WTC11 (cell line): ENCODE data around the gene GRIN2C. TPM values are rescaled to one million over a fixed set of nuclear protein-coding genes. Genes with fewer than 3 reads are reported as not detected.

ENCODE experiments used
- ATAC-seq: fragments of 200-7000 bp; cut with Tn5 transposase; 2 replicates; pipeline ENCODE4 v1.10.0; 2021; ENCODE audit warnings: mild to moderate bottlenecking, moderate library complexity
- CTCF ChIA-PET: fragments of 300-600 bp; sonication (Branson Sonifier 250); formaldehyde crosslinking; loops from one replicate; lab custom pipeline; 2021; ENCODE audit warnings: antibody characterized with exemption; lab: Charles Lee
- POLR2A ChIA-PET: fragments of 350-600 bp; sonication (Branson Sonifier 250); formaldehyde crosslinking; loops from one replicate; lab custom pipeline; 2021; ENCODE audit warnings: antibody characterized with exemption; lab: Charles Lee
- DNase-seq: peaks from one replicate; pipeline ENCODE4 v3.0.0; 2021; ENCODE audit warnings: low spot score
- H3K27ac Mint-ChIP-seq: 2 replicates; pipeline ENCODE4 v1.8.0; 2021; ENCODE audit warnings: mixed read lengths
- H3K27me3 Mint-ChIP-seq: 2 replicates; pipeline ENCODE4 v1.8.0; 2021; ENCODE audit warnings: low read depth, mild to moderate bottlenecking, moderate library complexity, mixed read lengths
- H3K36me3 Mint-ChIP-seq: 2 replicates; pipeline ENCODE4 v1.8.0; 2021; ENCODE audit warnings: mixed read lengths
- H3K4me1 Mint-ChIP-seq: 2 replicates; pipeline ENCODE4 v1.8.0; 2022; ENCODE audit warnings: mixed read lengths
- H3K4me3 Mint-ChIP-seq: 2 replicates; pipeline ENCODE4 v1.8.0; 2021; ENCODE audit warnings: mild to moderate bottlenecking, moderate library complexity, mixed read lengths
- H3K9me3 Mint-ChIP-seq: 2 replicates; pipeline ENCODE4 v1.8.0; 2021; ENCODE audit warnings: mixed read lengths
- ATF1 ChIP-seq: sonication (generic); formaldehyde crosslinking; IDR thresholded peaks from 2 replicates; pipeline ENCODE4 v1.8.1; 2023; ENCODE audit warnings: mild to moderate bottlenecking, moderate library complexity, missing genetic modification reagents
- CBFB ChIP-seq: sonication (generic); formaldehyde crosslinking; IDR thresholded peaks from 2 replicates; pipeline ENCODE4 v1.8.1; 2022; ENCODE audit warnings: mild to moderate bottlenecking, low read depth, missing genetic modification reagents
- CREM ChIP-seq: sonication (generic); formaldehyde crosslinking; IDR thresholded peaks from 2 replicates; pipeline ENCODE4 v1.8.1; 2022; ENCODE audit warnings: mild to moderate bottlenecking, missing genetic modification reagents, moderate library complexity
- GABPB1 ChIP-seq: sonication (generic); formaldehyde crosslinking; IDR thresholded peaks from 2 replicates; pipeline ENCODE4 v1.8.1; 2023; ENCODE audit warnings: mild to moderate bottlenecking, missing genetic modification reagents
- GTF2I ChIP-seq: fragments of 250-450 bp; sonication (Bioruptor Pico); conservative IDR thresholded peaks from 2 replicates; pipeline ENCODE4 v1.4.0; 2021; ENCODE audit warnings: mild to moderate bottlenecking
- IRF2 ChIP-seq: sonication (generic); formaldehyde crosslinking; IDR thresholded peaks from 2 replicates; pipeline ENCODE4 v1.8.0; 2022; ENCODE audit warnings: low read depth, missing genetic modification reagents, borderline replicate concordance
- JAZF1 ChIP-seq: fragments of 250-450 bp; sonication (Bioruptor Pico); IDR thresholded peaks from 2 replicates; pipeline ENCODE4 v1.9.0; 2021; ENCODE audit warnings: moderate library complexity, mild to moderate bottlenecking, inconsistent platforms
- MYBL2 ChIP-seq: sonication (generic); formaldehyde crosslinking; IDR thresholded peaks from 2 replicates; pipeline ENCODE4 v1.8.1; 2023; ENCODE audit warnings: mild to moderate bottlenecking, moderate library complexity, missing genetic modification reagents
- NFATC4 ChIP-seq: fragments of 250-450 bp; sonication (Bioruptor Pico); IDR thresholded peaks from 2 replicates; pipeline ENCODE4 v1.9.0; 2021; ENCODE audit warnings: mild to moderate bottlenecking
- NFE2L1 ChIP-seq: sonication (generic); formaldehyde crosslinking; IDR thresholded peaks from 2 replicates; pipeline ENCODE4 v1.8.1; 2023; ENCODE audit warnings: missing genetic modification reagents
- NFYB ChIP-seq: sonication (generic); formaldehyde crosslinking; conservative IDR thresholded peaks from 2 replicates; pipeline ENCODE4 v1.8.0; 2022; ENCODE audit warnings: low read depth, missing genetic modification reagents
- PRRX2 ChIP-seq: fragments of 250-450 bp; sonication (Bioruptor Pico); IDR thresholded peaks from 2 replicates; pipeline ENCODE4 v1.8.0; 2021; ENCODE audit warnings: mild to moderate bottlenecking
- SMAD4 ChIP-seq: sonication (generic); formaldehyde crosslinking; IDR thresholded peaks from 2 replicates; pipeline ENCODE4 v1.8.0; 2022; ENCODE audit warnings: mild to moderate bottlenecking, missing genetic modification reagents
- SP1 ChIP-seq: sonication (generic); formaldehyde crosslinking; conservative IDR thresholded peaks from 2 replicates; pipeline ENCODE4 v1.8.1; 2022; ENCODE audit warnings: missing genetic modification reagents
- ZNF138 ChIP-seq: sonication (generic); formaldehyde crosslinking; conservative IDR thresholded peaks from 2 replicates; pipeline ENCODE4 v1.8.1; 2022; ENCODE audit warnings: mild to moderate bottlenecking, moderate library complexity, missing genetic modification reagents
- ZNF232 ChIP-seq: sonication (generic); formaldehyde crosslinking; IDR thresholded peaks from 2 replicates; pipeline ENCODE4 v1.8.0; 2022; ENCODE audit warnings: mild to moderate bottlenecking, missing genetic modification reagents
- ZNF263 ChIP-seq: sonication (generic); formaldehyde crosslinking; IDR thresholded peaks from 2 replicates; pipeline ENCODE4 v1.8.1; 2022; ENCODE audit warnings: low read depth, mild to moderate bottlenecking, moderate library complexity, missing genetic modification reagents
- ZNF317 ChIP-seq: sonication (generic); formaldehyde crosslinking; IDR thresholded peaks from 2 replicates; pipeline ENCODE4 v1.8.1; 2023; ENCODE audit warnings: low read depth, mild to moderate bottlenecking, moderate library complexity, missing genetic modification reagents, borderline replicate concordance
- ZNF416 ChIP-seq: fragments of 250-450 bp; sonication (Bioruptor Pico); IDR thresholded peaks from 2 replicates; pipeline ENCODE4 v1.9.0; 2021; ENCODE audit warnings: mild to moderate bottlenecking, inconsistent platforms
- total RNA-seq: library from RNA; stranded (reverse); gene quantifications from 3 replicates; pipeline ENCODE4 v1.2.3, GENCODE V29; 2021
- TF ChIP-seq, protein P1 (sequence below): sonication (generic); formaldehyde crosslinking; IDR thresholded peaks from 2 replicates; pipeline ENCODE4 v1.8.1; 2023; ENCODE audit warnings: mild to moderate bottlenecking, missing genetic modification reagents, moderate library complexity
- TF ChIP-seq, protein P2 (sequence below): sonication (generic); formaldehyde crosslinking; IDR thresholded peaks from 2 replicates; pipeline ENCODE4 v1.8.0; 2023; ENCODE audit warnings: missing genetic modification reagents
- TF ChIP-seq, protein P3 (sequence below): sonication (generic); formaldehyde crosslinking; conservative IDR thresholded peaks from 2 replicates; pipeline ENCODE4 v1.8.1; 2023; ENCODE audit warnings: mild to moderate bottlenecking, low read depth, missing genetic modification reagents, moderate library complexity
- TF ChIP-seq, protein P4 (sequence below): sonication (generic); formaldehyde crosslinking; IDR thresholded peaks from 2 replicates; pipeline ENCODE4 v1.8.1; 2022; ENCODE audit warnings: mild to moderate bottlenecking, missing genetic modification reagents, moderate library complexity, borderline replicate concordance
- TF ChIP-seq, protein P5 (sequence below): sonication (generic); formaldehyde crosslinking; IDR thresholded peaks from 2 replicates; pipeline ENCODE4 v1.8.1; 2023; ENCODE audit warnings: mild to moderate bottlenecking, moderate library complexity, missing genetic modification reagents
- TF ChIP-seq, protein P6 (sequence below): sonication (generic); formaldehyde crosslinking; IDR thresholded peaks from 2 replicates; pipeline ENCODE4 v1.8.0; 2022; ENCODE audit warnings: mild to moderate bottlenecking, missing genetic modification reagents
- TF ChIP-seq, protein P7 (sequence below): sonication (generic); formaldehyde crosslinking; IDR thresholded peaks from 2 replicates; pipeline ENCODE4 v1.8.1; 2023; ENCODE audit warnings: mild to moderate bottlenecking, missing genetic modification reagents, moderate library complexity

Gene GRIN2C
- total RNA-seq, 1 experiment from 2014 or later = 0.31 TPM

DNA sequence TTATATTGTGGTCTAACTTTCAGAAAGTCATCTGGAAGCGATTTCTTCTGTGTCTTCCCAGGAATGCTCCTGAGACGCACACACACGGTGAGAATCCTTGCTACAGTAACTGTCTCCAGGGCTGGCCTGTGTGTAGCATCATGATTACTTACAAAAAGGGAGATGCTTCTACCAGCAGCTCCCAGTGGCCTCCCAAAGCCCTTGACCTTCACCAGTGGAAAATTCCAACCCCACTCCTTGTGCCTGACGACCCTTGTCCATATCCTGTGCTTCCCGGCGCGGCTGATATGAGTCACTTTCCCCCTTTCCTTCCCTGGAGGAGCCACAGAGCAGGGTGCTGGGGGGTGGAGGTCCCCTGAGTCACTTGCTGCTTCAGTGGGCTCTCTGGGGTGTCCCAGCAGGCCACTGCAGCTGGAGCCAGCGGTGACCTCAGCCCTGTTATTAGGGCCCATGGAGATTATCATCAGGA is 61.4 kb downstream of the GRIN2C start (continued):
- TF ChIP-seq, protein P1, sequence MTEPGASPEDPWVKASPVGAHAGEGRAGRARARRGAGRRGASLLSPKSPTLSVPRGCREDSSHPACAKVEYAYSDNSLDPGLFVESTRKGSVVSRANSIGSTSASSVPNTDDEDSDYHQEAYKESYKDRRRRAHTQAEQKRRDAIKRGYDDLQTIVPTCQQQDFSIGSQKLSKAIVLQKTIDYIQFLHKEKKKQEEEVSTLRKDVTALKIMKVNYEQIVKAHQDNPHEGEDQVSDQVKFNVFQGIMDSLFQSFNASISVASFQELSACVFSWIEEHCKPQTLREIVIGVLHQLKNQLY = no peak

DNA sequence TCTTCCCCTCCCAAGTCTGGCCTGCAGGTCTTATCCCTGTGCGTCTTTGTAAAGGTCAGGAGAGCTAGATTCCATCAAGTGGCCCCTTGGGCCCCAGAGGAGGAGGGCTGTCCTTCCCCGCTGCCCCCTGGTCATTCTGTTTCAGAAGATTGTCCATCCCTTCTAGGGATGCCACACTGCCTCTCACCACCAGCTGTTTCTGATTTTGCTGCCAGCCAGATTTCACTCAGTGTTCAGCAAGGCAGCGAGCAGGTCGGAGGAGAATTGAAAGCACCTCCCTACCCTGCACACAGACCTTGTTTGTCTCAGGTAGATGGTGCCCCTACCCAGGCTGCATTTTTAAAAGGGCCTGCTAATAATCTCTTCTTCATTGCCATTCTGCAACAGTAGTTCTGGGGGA is 61.9 kb downstream of the GRIN2C start:
- no peaks in the 10 kb centered on the region for H3K27me3 Mint-ChIP-seq
- ATAC-seq = no peak
- no peaks in the 10 kb centered on the region for H3K9me3 Mint-ChIP-seq
- ChIA-PET POLR2A (no interaction called here), CTCF (interaction anchor here (1.3 kb wide), 1 partner anchor 65 kb away, joined by 3 read pairs; no protein-coding TSS in a partner anchor)
- TF ChIP-seq ZNF263 (CRISPR knock-in tag) (no peak), GTF2I (CRISPR knock-in tag) (no peak), IRF2 (CRISPR knock-in tag) (no peak), JAZF1 (CRISPR knock-in tag) (no peak), MYBL2 (CRISPR knock-in tag) (no peak), ZNF232 (CRISPR knock-in tag) (no peak), ZNF416 (CRISPR knock-in tag) (no peak), ZNF317 (CRISPR knock-in tag) (no peak), ZNF138 (CRISPR knock-in tag) (no peak)
- TF ChIP-seq, protein P2, sequence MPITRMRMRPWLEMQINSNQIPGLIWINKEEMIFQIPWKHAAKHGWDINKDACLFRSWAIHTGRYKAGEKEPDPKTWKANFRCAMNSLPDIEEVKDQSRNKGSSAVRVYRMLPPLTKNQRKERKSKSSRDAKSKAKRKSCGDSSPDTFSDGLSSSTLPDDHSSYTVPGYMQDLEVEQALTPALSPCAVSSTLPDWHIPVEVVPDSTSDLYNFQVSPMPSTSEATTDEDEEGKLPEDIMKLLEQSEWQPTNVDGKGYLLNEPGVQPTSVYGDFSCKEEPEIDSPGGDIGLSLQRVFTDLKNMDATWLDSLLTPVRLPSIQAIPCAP (CRISPR knock-in tag) = no peak
- TF ChIP-seq, protein P3, sequence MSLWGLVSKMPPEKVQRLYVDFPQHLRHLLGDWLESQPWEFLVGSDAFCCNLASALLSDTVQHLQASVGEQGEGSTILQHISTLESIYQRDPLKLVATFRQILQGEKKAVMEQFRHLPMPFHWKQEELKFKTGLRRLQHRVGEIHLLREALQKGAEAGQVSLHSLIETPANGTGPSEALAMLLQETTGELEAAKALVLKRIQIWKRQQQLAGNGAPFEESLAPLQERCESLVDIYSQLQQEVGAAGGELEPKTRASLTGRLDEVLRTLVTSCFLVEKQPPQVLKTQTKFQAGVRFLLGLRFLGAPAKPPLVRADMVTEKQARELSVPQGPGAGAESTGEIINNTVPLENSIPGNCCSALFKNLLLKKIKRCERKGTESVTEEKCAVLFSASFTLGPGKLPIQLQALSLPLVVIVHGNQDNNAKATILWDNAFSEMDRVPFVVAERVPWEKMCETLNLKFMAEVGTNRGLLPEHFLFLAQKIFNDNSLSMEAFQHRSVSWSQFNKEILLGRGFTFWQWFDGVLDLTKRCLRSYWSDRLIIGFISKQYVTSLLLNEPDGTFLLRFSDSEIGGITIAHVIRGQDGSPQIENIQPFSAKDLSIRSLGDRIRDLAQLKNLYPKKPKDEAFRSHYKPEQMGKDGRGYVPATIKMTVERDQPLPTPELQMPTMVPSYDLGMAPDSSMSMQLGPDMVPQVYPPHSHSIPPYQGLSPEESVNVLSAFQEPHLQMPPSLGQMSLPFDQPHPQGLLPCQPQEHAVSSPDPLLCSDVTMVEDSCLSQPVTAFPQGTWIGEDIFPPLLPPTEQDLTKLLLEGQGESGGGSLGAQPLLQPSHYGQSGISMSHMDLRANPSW = no peak
- TF ChIP-seq, protein P4, sequence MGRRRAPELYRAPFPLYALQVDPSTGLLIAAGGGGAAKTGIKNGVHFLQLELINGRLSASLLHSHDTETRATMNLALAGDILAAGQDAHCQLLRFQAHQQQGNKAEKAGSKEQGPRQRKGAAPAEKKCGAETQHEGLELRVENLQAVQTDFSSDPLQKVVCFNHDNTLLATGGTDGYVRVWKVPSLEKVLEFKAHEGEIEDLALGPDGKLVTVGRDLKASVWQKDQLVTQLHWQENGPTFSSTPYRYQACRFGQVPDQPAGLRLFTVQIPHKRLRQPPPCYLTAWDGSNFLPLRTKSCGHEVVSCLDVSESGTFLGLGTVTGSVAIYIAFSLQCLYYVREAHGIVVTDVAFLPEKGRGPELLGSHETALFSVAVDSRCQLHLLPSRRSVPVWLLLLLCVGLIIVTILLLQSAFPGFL = no peak
- H3K27ac Mint-ChIP-seq = no peak overlapping the region
- DNase-seq = no peak
- peaks cover 15% of the 10 kb centered on the region for H3K36me3 Mint-ChIP-seq
- H3K4me1 Mint-ChIP-seq = no peaks in the 10 kb centered on the region
- H3K4me3 Mint-ChIP-seq = no peak overlapping the region

DNA sequence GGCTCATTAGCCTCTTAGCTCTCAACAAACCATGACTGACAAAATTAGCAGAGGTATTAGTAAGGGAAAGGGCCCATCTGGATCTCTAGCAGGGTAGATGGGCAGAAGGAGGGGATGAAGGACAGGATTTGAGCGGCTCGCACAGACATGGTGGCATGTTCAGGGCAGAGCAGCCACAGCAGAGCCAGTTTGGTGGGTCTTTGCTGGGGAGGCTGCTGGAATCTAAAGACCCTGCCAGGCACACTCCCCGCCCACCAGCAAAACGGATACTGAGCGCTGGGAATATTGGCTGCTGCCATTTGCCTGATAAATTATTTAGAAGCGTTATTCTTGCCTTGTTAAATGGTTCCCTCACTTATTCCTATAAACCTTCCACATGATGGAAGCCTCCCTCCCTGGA is 62.8 kb downstream of the GRIN2C start:
- Mint-ChIP-seq H3K4me3 (no peak overlapping the region), H3K27me3 (no peaks in the 10 kb centered on the region), H3K36me3 (peaks cover 15% of the 10 kb centered on the region), H3K27ac (no peak overlapping the region), H3K9me3 (no peaks in the 10 kb centered on the region), H3K4me1 (no peaks in the 10 kb centered on the region)
- DNase-seq (no peak), ATAC-seq (no peak)
- CTCF ChIA-PET = no interaction called here
- POLR2A ChIA-PET = interaction anchor here (0.6 kb wide), 1 partner anchor 965 kb away, joined by 7 read pairs; no protein-coding TSS in a partner anchor
- TF ChIP-seq, protein P5, sequence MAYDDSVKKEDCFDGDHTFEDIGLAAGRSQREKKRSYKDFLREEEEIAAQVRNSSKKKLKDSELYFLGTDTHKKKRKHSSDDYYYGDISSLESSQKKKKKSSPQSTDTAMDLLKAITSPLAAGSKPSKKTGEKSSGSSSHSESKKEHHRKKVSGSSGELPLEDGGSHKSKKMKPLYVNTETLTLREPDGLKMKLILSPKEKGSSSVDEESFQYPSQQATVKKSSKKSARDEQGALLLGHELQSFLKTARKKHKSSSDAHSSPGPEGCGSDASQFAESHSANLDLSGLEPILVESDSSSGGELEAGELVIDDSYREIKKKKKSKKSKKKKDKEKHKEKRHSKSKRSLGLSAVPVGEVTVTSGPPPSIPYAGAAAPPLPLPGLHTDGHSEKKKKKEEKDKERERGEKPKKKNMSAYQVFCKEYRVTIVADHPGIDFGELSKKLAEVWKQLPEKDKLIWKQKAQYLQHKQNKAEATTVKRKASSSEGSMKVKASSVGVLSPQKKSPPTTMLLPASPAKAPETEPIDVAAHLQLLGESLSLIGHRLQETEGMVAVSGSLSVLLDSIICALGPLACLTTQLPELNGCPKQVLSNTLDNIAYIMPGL (CRISPR knock-in tag) = no peak
- TF ChIP-seq NFYB (CRISPR knock-in tag) (no peak), GABPB1 (no peak), CREM (CRISPR knock-in tag) (no peak), NFE2L1 (no peak), NFATC4 (CRISPR knock-in tag) (no peak), ZNF138 (CRISPR knock-in tag) (no peak), ATF1 (no peak), SMAD4 (CRISPR knock-in tag) (no peak), SP1 (CRISPR knock-in tag) (no peak), CBFB (CRISPR knock-in tag) (no peak), PRRX2 (no peak)
- TF ChIP-seq, protein P6, sequence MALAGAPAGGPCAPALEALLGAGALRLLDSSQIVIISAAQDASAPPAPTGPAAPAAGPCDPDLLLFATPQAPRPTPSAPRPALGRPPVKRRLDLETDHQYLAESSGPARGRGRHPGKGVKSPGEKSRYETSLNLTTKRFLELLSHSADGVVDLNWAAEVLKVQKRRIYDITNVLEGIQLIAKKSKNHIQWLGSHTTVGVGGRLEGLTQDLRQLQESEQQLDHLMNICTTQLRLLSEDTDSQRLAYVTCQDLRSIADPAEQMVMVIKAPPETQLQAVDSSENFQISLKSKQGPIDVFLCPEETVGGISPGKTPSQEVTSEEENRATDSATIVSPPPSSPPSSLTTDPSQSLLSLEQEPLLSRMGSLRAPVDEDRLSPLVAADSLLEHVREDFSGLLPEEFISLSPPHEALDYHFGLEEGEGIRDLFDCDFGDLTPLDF = no peak
- TF ChIP-seq, protein P1 = no peak
- TF ChIP-seq, protein P7, sequence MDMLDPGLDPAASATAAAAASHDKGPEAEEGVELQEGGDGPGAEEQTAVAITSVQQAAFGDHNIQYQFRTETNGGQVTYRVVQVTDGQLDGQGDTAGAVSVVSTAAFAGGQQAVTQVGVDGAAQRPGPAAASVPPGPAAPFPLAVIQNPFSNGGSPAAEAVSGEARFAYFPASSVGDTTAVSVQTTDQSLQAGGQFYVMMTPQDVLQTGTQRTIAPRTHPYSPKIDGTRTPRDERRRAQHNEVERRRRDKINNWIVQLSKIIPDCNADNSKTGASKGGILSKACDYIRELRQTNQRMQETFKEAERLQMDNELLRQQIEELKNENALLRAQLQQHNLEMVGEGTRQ (CRISPR knock-in tag) = no peak
